ENCODE results near the gene CDK19. TPM values are rescaled to one million over a fixed set of nuclear protein-coding genes. Genes with fewer than 3 reads are reported as not detected.

CDK19 gene
- total and polyA plus RNA-seq, 2 experiments from 2014 or later = 7.7 to 10.1 TPM

GRCh38 chr6:110708295-110708950 lies 106.8 kb downstream of the CDK19 start (continued):
- TF ChIP-seq ZNF462 (CRISPR knock-in tag; IDR thresholded peaks at IDR 0.05) (no peak), EZH2 (IDR thresholded peaks at IDR 0.05; ENCODE audit: low read depth, unreplicated experiment) (no peak), REST (IDR thresholded peaks at IDR 0.05; ENCODE audit: unreplicated experiment) (no peak), STAT1 (IDR thresholded peaks at IDR 0.05; ENCODE audit: unreplicated experiment) (no peak), POLR2AphosphoS5 (IDR thresholded peaks at IDR 0.05; ENCODE audit: low read depth) (no peak), CTCF (conservative IDR thresholded peaks at IDR 0.05; ENCODE audit: low read depth in 2 of 2) (no peak), ETS1 (IDR thresholded peaks at IDR 0.05) (no peak)
